ENCODE measurements around the gene GK2. TPM values are rescaled to one million over a fixed set of nuclear protein-coding genes. Genes with fewer than 3 reads are reported as not detected.

Gene GK2
- total and polyA plus RNA-seq, 2 of the 4 experiments (the other 2 are of a cell fraction): not detected

- Histone ChIP-seq H3K79me1 (ENCODE audit: low read depth in 1 of 2, low read length in 2 of 2) (no peaks in the 10 kb centered on the region), H3K4me2 (ENCODE audit: low read depth, low read length) (no peak overlapping the region), H4K5ac (ENCODE audit: low read depth, low read length) (no peak overlapping the region), H2BK5ac (ENCODE audit: low read depth, low read length, poor library complexity, severe bottlenecking) (no peak overlapping the region), H3K23ac (ENCODE audit: low read depth, low read length) (no peak overlapping the region), H3K14ac (replicated peaks; ENCODE audit: low read depth, low read length) (no peak overlapping the region), H3K9me3 (ENCODE audit: control insufficient read depth, insufficient read depth, low read length) (no peaks in the 10 kb centered on the region), H4K8ac (ENCODE audit: low read depth in 2 of 2, low read length in 2 of 2) (no peak overlapping the region), H2BK120ac (ENCODE audit: low read depth, low read length) (no peak overlapping the region), H4K91ac (ENCODE audit: insufficient read depth, low read depth, low read length) (no peak overlapping the region), H3K4me1 (ENCODE audit: control insufficient read depth, insufficient read depth, low read length) (no peaks in the 10 kb centered on the region), H2BK15ac (ENCODE audit: low read depth, low read length) (no peak overlapping the region), H2AK5ac (ENCODE audit: low read depth, low read length) (no peak overlapping the region), H2AFZ (replicated peaks; ENCODE audit: low read length, poor library complexity) (no peak overlapping the region), H4K20me1 (ENCODE audit: insufficient read depth, low read length) (no peaks in the 10 kb centered on the region), H3K27ac (ENCODE audit: insufficient read depth, low read length) (no peak overlapping the region), H3K27me3 (ENCODE audit: control insufficient read depth, insufficient read depth, low read length) (no peaks in the 10 kb centered on the region), H2BK20ac (ENCODE audit: low read depth, low read length) (no peak overlapping the region), H3K9me1 (ENCODE audit: insufficient read depth, low read length) (no peaks in the 10 kb centered on the region), H3K9ac (ENCODE audit: low read depth, low read length) (no peak overlapping the region), H3K36me3 (ENCODE audit: control insufficient read depth, insufficient read depth, low read length) (no peaks in the 10 kb centered on the region), H3K4ac (ENCODE audit: low read depth, low read length) (no peak overlapping the region), H3K56ac (ENCODE audit: extremely low read depth, insufficient read depth, low read length) (no peak overlapping the region), H3K4me3 (ENCODE audit: insufficient read depth, low read depth, low read length) (no peak overlapping the region), H2AK9ac (replicated peaks; ENCODE audit: low read depth, low read length, poor library complexity) (no peak overlapping the region), H3K18ac (ENCODE audit: low read depth, low read length) (no peak overlapping the region)
- no CpG with 5 or more reads among the region's 1 CpG for WGBS, 2 experiments (ENCODE audit: extremely low coverage in 2 of 2, insufficient read length in 1 of 2)
- ChIA-PET CTCF (no interaction called here), POLR2A (ENCODE audit: unreplicated experiment) (no interaction called here)
- no TSS peak for BruUV-seq (replicated peaks)
- no peak for ATAC-seq (ENCODE audit: low read depth)
- dilution Hi-C loops (cut with HindIII; ENCODE audit: low sequenced_read_pairs, unreplicated experiment): no loop called here
- in situ Hi-C loops (cut with MboI; ENCODE audit: low sequenced_read_pairs): no loop called here
- intact Hi-C loops (cut with micrococcal nuclease): no loop called here
- TF ChIP-seq MAZ (IDR thresholded peaks at IDR 0.05; ENCODE audit: borderline replicate concordance, low read depth, low read length) (no peak), BHLHE40 (IDR thresholded peaks at IDR 0.05; ENCODE audit: low read depth, low read length) (no peak), CTCF (conservative IDR thresholded peaks at IDR 0.05; ENCODE audit: low read depth, low read length) (no peak), POLR2A (IDR thresholded peaks at IDR 0.05; ENCODE audit: low read depth, low read length) (no peak), SMC3 (IDR thresholded peaks at IDR 0.05; ENCODE audit: low read depth, low read length) (no peak)
- no peak for DNase-seq
These were observed 5.6 kb downstream of the GK2 start for GRCh38 chr4:79402332-79402851.
